Globus pallidus (tissue), 1 donor: Measurements from ENCODE around the gene JUN.

Experiments
- DNase-seq: peaks from one replicate; pipeline ENCODE4 v3.0.0-alpha.2; 2015; ENCODE audit warnings: low spot score

The JUN gene

GRCh38 chr1:58783090-58783992 lies 506 bp downstream of the JUN start:
- peak; percentile 61 for DNase-seq

GRCh38 chr1:58782178-58783089 lies 1.4 kb downstream of the JUN start:
- peak; percentile 72 for DNase-seq

- DNase-seq, result peak; percentile 76
Measured at GRCh38 chr1:58781541-58782177, 2.2 kb downstream of the JUN start.

GRCh38 chr1:58780836-58781452 lies 2.9 kb downstream of the JUN start:
- DNase-seq, result peak; percentile 41

GRCh38 chr1:58780411-58780810 lies 3.4 kb downstream of the JUN start:
- no peak for DNase-seq

GRCh38 chr1:58779801-58780382 lies 4.0 kb downstream of the JUN start:
- DNase-seq, result peak; percentile 13

- no peak for DNase-seq
Measured at GRCh38 chr1:58779059-58779754, 4.6 kb downstream of the JUN start.

GRCh38 chr1:58778385-58779000 lies 5.4 kb downstream of the JUN start:
- no peak for DNase-seq

- no peak for DNase-seq
Measured at GRCh38 chr1:58774027-58774426, 9.8 kb downstream of the JUN start.

- DNase-seq, result peak; percentile 27
Measured at GRCh38 chr1:58773406-58773840, 10.4 kb downstream of the JUN start.

GRCh38 chr1:58769809-58770320 lies 14.0 kb downstream of the JUN start:
- no peak for DNase-seq

- peak; percentile 52 for DNase-seq
Measured at GRCh38 chr1:58768971-58769808, 14.7 kb downstream of the JUN start.

GRCh38 chr1:58768191-58768731 lies 15.6 kb downstream of the JUN start:
- no peak for DNase-seq

- DNase-seq, result no peak
Measured at GRCh38 chr1:58767143-58767542, 16.7 kb downstream of the JUN start.

- DNase-seq, result no peak
Measured at GRCh38 chr1:58765441-58765840, 18.4 kb downstream of the JUN start.

- DNase-seq, result no peak
Measured at GRCh38 chr1:58765006-58765405, 18.8 kb downstream of the JUN start.

GRCh38 chr1:58764294-58764978 lies 19.4 kb downstream of the JUN start:
- no peak for DNase-seq

GRCh38 chr1:58763214-58763613 lies 20.6 kb downstream of the JUN start:
- DNase-seq, result no peak
